GM23338 (cell line): Measurements from ENCODE around the gene TERC.

Source experiments
- CREB1 ChIP-seq: fragments of 250-450 bp; sonication (Bioruptor Pico); IDR thresholded peaks from 2 replicates; pipeline ENCODE4 v1.5.0; 2020; ENCODE audit warnings: low read depth, mild to moderate bottlenecking, moderate library complexity
- EZH2 ChIP-seq: fragments of 200-600 bp; sonication (generic); IDR thresholded peaks from one replicate; pipeline ENCODE4 v1.8.0; 2017; ENCODE audit warnings: antibody characterized with exemption, mild to moderate bottlenecking, low read depth; ENCODE audit not compliant: unreplicated experiment
- EZH2phosphoT487 ChIP-seq: fragments of 200-600 bp; sonication (generic); IDR thresholded peaks from one replicate; pipeline ENCODE4 v1.8.1; 2018; ENCODE audit warnings: antibody characterized with exemption; ENCODE audit not compliant: unreplicated experiment
- JUNB ChIP-seq: IDR thresholded peaks from one replicate; pipeline ENCODE4 v1.6.1; 2016; ENCODE audit warnings: antibody characterized with exemption; ENCODE audit not compliant: unreplicated experiment
- NANOG ChIP-seq: IDR thresholded peaks from 2 replicates; pipeline ENCODE4 v1.6.1; 2016; ENCODE audit warnings: antibody characterized with exemption, borderline replicate concordance
- POLR2AphosphoS5 ChIP-seq: IDR thresholded peaks from 2 replicates; pipeline ENCODE4 v1.6.1; 2016; ENCODE audit warnings: antibody characterized with exemption, low read depth
- REST ChIP-seq: IDR thresholded peaks from one replicate; pipeline ENCODE4 v1.6.1; 2018; ENCODE audit warnings: antibody characterized with exemption; ENCODE audit not compliant: unreplicated experiment
- ZNF114 ChIP-seq: fragments of 250-450 bp; sonication (Bioruptor Pico); IDR thresholded peaks from 2 replicates; pipeline ENCODE4 v1.5.0; 2020; ENCODE audit warnings: mild to moderate bottlenecking, moderate library complexity
- ZNF331 ChIP-seq: fragments of 250-450 bp; sonication (Bioruptor Pico); IDR thresholded peaks from 2 replicates; pipeline ENCODE4 v1.5.0; 2020; ENCODE audit warnings: low read depth, mild to moderate bottlenecking, moderate library complexity
- ZNF462 ChIP-seq: fragments of 250-450 bp; sonication (Bioruptor Pico); IDR thresholded peaks from 2 replicates; pipeline ENCODE4 v1.5.0; 2020; ENCODE audit warnings: mild to moderate bottlenecking, moderate library complexity
- TF ChIP-seq, protein P1 (sequence below), 2 experiments: fragments of 200-600 bp in 1 of 2; sonication (generic) in 1 of 2; conservative IDR thresholded peaks; 2 replicates each; pipeline versions ENCODE4 v1.5.1 to v1.6.1; 2016 to 2017; ENCODE audit warnings: antibody characterized with exemption in 2 of 2, low read depth in 2 of 2, mild to moderate bottlenecking in 2 of 2, moderate library complexity in 1 of 2

DNA sequence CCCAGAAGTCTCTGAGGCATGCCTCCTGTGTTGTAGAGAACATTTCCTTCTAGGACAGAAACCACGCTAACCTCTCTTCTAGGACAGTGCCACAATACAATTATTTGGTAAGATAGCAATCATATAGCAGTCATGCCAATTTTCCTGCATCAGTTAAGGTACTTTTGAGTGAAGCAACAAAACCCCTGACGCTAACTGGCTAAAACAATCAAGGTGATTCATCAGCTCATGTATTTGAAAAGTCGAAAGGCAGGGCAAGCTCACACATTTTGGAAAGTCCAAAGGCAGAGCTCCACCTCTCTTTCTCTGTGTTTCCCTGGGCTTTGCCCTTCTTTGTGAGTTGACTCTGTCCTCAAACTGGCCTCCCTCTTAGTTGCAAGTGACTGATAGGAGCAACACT is 10.1 kb downstream of the TERC start:
- TF ChIP-seq, protein P1, sequence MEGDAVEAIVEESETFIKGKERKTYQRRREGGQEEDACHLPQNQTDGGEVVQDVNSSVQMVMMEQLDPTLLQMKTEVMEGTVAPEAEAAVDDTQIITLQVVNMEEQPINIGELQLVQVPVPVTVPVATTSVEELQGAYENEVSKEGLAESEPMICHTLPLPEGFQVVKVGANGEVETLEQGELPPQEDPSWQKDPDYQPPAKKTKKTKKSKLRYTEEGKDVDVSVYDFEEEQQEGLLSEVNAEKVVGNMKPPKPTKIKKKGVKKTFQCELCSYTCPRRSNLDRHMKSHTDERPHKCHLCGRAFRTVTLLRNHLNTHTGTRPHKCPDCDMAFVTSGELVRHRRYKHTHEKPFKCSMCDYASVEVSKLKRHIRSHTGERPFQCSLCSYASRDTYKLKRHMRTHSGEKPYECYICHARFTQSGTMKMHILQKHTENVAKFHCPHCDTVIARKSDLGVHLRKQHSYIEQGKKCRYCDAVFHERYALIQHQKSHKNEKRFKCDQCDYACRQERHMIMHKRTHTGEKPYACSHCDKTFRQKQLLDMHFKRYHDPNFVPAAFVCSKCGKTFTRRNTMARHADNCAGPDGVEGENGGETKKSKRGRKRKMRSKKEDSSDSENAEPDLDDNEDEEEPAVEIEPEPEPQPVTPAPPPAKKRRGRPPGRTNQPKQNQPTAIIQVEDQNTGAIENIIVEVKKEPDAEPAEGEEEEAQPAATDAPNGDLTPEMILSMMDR (conservative IDR thresholded peaks at IDR 0.05; ENCODE audit: low read depth in 2 of 2), result no peak
- TF ChIP-seq EZH2phosphoT487, result no peak
- no peak for TF ChIP-seq POLR2AphosphoS5
- TF ChIP-seq JUNB, result no peak
- no peak for TF ChIP-seq EZH2
- no peak for TF ChIP-seq CREB1 (CRISPR knock-in tag)
- TF ChIP-seq REST, result no peak
- no peak for TF ChIP-seq ZNF114 (CRISPR knock-in tag)
- no peak for TF ChIP-seq NANOG
- TF ChIP-seq ZNF462 (CRISPR knock-in tag), result no peak
- no peak for TF ChIP-seq ZNF331 (CRISPR knock-in tag)
